GM19452 (cell line): ENCODE measurements around the gene RBM42.
"Not testable (repeated sequence)": the region's sequence is repeated elsewhere in the genome, so short reads cannot be mapped to it uniquely, and the experiment has no call there.

Experiments used
- ATAC-seq: cut with Tn5 transposase; IDR thresholded peaks from one replicate; pipeline ENCODE4 v1.9.1; 2021; ENCODE audit not compliant: unreplicated experiment

RBM42 gene

GRCh38 chr19:35648017-35648961 is 19.5 kb downstream of the RBM42 start, which contains the start of gene COX6B1:
Gene COX6B1 (plus strand): TSS chr19:35648323. CDS start chr19:35651244, 2,921 bp downstream.
- peak; percentile 55 for ATAC-seq

GRCh38 chr19:35650581-35650980 is 21.7 kb downstream of the RBM42 start:
- no peak for ATAC-seq

- not testable (repeated sequence) for ATAC-seq
Measured at GRCh38 chr19:35654828-35655227, 26.0 kb downstream of the RBM42 start.

GRCh38 chr19:35655600-35655999 is 26.8 kb downstream of the RBM42 start:
- ATAC-seq: no peak

GRCh38 chr19:35656700-35657099 is 27.9 kb downstream of the RBM42 start:
- no peak for ATAC-seq

GRCh38 chr19:35657904-35658700 is 29.3 kb downstream of the RBM42 start:
- no peak for ATAC-seq

GRCh38 chr19:35661995-35662340 is 33.1 kb downstream of the RBM42 start:
- ATAC-seq: no peak

GRCh38 chr19:35663981-35664380 is 35.1 kb downstream of the RBM42 start:
- ATAC-seq: no peak

- ATAC-seq: no peak
Measured at GRCh38 chr19:35665157-35665556, 36.3 kb downstream of the RBM42 start.

- ATAC-seq: no peak
Measured at GRCh38 chr19:35665604-35666003, 36.8 kb downstream of the RBM42 start.

GRCh38 chr19:35666251-35666913 is 37.5 kb downstream of the RBM42 start, which contains the start of gene UPK1A:
Gene UPK1A (plus strand): TSS chr19:35666517. CDS start chr19:35666813, 296 bp downstream.
- ATAC-seq: no peak

- no peak for ATAC-seq
Measured at GRCh38 chr19:35669566-35669965, 40.7 kb downstream of the RBM42 start.

GRCh38 chr19:35669974-35670373 is 41.1 kb downstream of the RBM42 start:
- ATAC-seq: no peak

- no peak for ATAC-seq
Measured at GRCh38 chr19:35670686-35671085, 41.9 kb downstream of the RBM42 start.

- no peak for ATAC-seq
Measured at GRCh38 chr19:35671818-35672217, 43.0 kb downstream of the RBM42 start.

- ATAC-seq: no peak
Measured at GRCh38 chr19:35673121-35673804, 44.4 kb downstream of the RBM42 start.

- ATAC-seq: no peak
Measured at GRCh38 chr19:35675589-35676140, 46.8 kb downstream of the RBM42 start.
